Measurements from ENCODE around the gene ANXA2R.

DNA sequence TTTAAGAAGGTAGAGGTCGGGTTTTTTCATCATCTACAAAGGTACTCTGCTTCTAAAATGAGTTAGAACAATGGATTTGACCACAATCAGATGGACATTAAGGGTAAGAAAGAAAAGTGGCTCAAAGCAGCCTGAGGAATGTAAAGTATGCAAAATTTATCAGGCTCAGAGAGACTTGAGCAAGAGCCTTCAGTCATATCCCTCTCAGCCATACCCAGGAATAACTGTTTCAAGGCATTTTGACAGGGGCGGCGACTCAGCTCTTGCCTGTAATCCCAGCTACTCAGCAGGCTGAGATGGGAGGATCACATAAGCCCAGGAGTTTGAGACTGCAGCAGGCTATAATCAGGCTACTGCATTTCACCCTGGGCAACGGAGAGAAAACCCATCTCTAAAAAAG lies 38.8 kb upstream of the ANXA2R start:
- TF ChIP-seq, protein P1, sequence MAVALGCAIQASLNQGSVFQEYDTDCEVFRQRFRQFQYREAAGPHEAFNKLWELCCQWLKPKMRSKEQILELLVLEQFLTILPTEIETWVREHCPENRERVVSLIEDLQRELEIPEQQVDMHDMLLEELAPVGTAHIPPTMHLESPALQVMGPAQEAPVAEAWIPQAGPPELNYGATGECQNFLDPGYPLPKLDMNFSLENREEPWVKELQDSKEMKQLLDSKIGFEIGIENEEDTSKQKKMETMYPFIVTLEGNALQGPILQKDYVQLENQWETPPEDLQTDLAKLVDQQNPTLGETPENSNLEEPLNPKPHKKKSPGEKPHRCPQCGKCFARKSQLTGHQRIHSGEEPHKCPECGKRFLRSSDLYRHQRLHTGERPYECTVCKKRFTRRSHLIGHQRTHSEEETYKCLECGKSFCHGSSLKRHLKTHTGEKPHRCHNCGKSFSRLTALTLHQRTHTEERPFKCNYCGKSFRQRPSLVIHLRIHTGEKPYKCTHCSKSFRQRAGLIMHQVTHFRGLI (tag by site-specific recombination; IDR thresholded peaks at IDR 0.05) = no peak
- TF ChIP-seq ZNF785 (tag by site-specific recombination; IDR thresholded peaks at IDR 0.05) (no peak), ZBTB7A (tag by site-specific recombination; IDR thresholded peaks at IDR 0.05; ENCODE audit: low read depth) (no peak), SALL2 (tag by site-specific recombination; IDR thresholded peaks at IDR 0.05; ENCODE audit: borderline replicate concordance) (no peak), ZNF76 (tag by site-specific recombination; IDR thresholded peaks at IDR 0.05; ENCODE audit: borderline replicate concordance, low read depth) (no peak), TCF7L2 (IDR thresholded peaks at IDR 0.05; ENCODE audit: borderline replicate concordance, low read depth, low read length) (no peak), BCL11A (tag by site-specific recombination; IDR thresholded peaks at IDR 0.05; ENCODE audit: low read depth) (no peak), ZNF341 (tag by site-specific recombination; IDR thresholded peaks at IDR 0.05; ENCODE audit: low read depth) (no peak)
- TF ChIP-seq, protein P2, sequence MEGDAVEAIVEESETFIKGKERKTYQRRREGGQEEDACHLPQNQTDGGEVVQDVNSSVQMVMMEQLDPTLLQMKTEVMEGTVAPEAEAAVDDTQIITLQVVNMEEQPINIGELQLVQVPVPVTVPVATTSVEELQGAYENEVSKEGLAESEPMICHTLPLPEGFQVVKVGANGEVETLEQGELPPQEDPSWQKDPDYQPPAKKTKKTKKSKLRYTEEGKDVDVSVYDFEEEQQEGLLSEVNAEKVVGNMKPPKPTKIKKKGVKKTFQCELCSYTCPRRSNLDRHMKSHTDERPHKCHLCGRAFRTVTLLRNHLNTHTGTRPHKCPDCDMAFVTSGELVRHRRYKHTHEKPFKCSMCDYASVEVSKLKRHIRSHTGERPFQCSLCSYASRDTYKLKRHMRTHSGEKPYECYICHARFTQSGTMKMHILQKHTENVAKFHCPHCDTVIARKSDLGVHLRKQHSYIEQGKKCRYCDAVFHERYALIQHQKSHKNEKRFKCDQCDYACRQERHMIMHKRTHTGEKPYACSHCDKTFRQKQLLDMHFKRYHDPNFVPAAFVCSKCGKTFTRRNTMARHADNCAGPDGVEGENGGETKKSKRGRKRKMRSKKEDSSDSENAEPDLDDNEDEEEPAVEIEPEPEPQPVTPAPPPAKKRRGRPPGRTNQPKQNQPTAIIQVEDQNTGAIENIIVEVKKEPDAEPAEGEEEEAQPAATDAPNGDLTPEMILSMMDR (tag by site-specific recombination; IDR thresholded peaks at IDR 0.05) = no peak
- TF ChIP-seq, protein P3, sequence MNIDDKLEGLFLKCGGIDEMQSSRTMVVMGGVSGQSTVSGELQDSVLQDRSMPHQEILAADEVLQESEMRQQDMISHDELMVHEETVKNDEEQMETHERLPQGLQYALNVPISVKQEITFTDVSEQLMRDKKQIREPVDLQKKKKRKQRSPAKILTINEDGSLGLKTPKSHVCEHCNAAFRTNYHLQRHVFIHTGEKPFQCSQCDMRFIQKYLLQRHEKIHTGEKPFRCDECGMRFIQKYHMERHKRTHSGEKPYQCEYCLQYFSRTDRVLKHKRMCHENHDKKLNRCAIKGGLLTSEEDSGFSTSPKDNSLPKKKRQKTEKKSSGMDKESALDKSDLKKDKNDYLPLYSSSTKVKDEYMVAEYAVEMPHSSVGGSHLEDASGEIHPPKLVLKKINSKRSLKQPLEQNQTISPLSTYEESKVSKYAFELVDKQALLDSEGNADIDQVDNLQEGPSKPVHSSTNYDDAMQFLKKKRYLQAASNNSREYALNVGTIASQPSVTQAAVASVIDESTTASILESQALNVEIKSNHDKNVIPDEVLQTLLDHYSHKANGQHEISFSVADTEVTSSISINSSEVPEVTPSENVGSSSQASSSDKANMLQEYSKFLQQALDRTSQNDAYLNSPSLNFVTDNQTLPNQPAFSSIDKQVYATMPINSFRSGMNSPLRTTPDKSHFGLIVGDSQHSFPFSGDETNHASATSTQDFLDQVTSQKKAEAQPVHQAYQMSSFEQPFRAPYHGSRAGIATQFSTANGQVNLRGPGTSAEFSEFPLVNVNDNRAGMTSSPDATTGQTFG (tag by site-specific recombination; IDR thresholded peaks at IDR 0.05; ENCODE audit: borderline replicate concordance) = no peak

All from HEK293 (cell line).